Stimulated activated CD8-positive, alpha-beta memory T cell treated with anti-CD3 and anti-CD28 coated beads, Interleukin-4, amount 100 ng/mL, for 24 hours (primary cell): ENCODE data around the gene APP.
"Not testable (repeated sequence)": the region's sequence is repeated elsewhere in the genome, so short reads cannot be mapped to it uniquely, and the experiment has no call there.

Source experiments
- DNase-seq: peaks from one replicate; pipeline ENCODE4 v3.0.0-alpha.2; 2020; ENCODE audit warnings: low read depth

The APP gene

GRCh38 chr21:26060335-26061115, 110.0 kb downstream of the APP start:
- no peak for DNase-seq

GRCh38 chr21:26057477-26058170, 112.9 kb downstream of the APP start:
- no peak for DNase-seq

GRCh38 chr21:26055841-26056264, 114.7 kb downstream of the APP start:
- no peak for DNase-seq

DNA sequence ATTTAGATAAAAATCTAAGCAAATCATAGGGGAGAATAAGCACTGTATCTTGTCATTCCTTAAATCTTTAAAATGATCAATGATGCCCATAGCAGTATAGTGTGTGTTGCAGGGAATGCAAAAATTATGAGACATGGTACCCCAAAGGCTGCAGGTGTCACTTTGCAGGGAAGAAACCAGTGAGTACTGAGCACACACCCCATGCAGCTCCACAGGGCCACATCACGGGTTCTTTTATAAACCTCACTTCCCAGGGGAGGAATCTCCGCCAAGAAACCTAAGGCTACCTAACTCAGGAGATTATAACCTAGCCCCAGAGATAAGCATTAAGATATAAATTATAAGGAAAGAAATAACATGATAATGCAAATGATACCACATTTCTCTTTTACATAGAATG, 115.6 kb downstream of the APP start:
- DNase-seq = no peak

GRCh38 chr21:26052057-26052456, 118.5 kb downstream of the APP start:
- DNase-seq = no peak

DNA sequence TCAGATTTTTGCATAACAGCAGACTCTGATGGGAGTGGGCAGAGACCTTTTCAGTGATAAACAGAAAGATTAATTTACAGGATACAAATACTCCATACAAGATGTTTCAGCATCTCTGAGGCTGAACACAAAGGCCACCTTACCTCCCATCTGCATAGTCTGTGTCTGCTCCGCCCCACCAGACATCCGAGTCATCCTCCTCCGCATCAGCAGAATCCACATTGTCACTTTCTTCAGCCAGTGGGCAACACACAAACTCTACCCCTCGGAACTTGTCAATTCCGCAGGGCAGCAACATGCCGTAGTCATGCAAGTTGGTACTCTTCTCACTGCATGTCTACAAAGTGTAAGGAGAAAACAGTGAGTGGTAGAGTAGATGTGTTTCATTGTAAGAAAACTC, 119.7 kb downstream of the APP start:
- no peak for DNase-seq

GRCh38 chr21:26049803-26050202, 120.8 kb downstream of the APP start:
- no peak for DNase-seq

DNA sequence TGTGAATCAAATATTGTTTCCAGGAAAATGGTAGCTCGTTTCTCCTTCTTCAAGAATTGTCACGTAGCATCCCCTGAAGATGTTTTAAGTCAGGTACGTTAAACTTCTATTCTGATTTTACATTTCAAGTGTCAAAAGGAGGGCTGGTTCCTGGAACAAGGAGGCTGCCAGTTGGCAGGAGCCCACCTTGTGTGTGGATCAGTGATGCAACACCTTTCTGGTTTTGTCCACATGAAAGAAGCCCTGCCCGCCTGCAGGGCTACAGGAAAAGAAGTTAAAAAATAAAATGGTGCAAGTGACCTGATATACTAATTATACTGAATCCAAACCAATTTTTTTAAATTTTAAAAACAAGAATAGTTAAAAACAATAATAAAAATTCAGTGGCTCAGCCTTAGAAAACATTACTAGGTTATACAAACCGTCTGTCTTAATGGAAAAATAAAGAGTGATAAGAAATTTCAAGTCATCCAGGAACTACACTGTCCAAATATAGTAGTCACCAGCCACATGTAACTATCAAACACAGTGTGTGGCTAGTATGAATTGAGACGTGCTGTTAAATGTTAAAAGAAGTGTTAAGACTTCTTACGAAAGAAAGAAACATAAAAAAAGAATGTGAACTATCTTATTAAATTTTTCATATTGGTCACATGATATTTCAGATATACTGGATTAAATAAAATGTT, 123.1 kb downstream of the APP start:
- DNase-seq = no peak

DNA sequence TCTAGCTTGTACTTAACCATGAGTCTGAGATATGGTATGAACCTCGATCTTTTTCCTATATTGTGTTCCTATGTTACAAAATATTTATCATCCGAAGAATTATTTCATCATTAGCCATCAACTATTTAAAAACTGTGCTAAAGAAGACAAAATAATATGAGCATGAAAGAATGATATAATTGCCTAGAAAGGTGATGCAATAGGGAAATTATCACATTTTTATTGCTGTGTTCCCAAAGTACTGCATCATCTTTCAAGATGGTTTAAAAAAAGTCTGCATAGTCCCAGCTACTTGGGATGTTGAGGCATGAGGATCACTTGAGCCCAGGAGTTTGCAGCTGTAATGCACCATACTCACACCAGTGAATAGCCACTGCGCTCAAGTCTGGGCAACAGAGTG, 126.7 kb downstream of the APP start:
- no peak for DNase-seq

DNA sequence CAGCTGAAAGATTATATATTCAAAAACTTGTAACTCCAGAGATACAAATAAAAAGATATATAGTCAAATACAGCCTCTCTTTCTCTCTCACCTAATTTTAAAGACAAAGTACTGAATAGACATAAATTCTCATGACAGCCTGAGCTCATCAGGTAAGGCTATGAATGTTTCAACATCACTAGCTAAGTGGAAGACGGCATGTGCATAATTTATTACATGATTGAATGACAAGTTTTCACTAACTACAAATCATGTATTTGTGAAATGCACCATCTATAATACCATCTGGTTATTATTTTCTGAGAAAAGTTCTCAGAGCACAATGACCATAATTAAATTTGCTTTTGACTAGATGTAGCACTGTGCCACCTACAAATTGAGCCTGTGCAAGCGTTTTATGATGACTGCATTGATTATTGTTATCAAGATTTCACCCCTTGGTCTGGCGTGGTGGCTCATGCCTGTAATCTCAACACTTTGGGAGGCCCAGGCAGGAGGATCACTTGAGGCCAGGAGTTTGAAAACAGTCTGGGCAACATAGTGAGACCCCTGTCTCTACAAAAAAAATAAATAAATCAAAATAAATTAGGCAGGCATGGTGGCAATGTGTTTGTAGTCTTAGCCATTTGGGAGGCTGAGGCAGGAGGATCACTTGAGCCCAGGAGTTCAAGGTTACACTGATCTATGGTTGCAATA, 128.2 kb downstream of the APP start:
- no peak for DNase-seq

DNA sequence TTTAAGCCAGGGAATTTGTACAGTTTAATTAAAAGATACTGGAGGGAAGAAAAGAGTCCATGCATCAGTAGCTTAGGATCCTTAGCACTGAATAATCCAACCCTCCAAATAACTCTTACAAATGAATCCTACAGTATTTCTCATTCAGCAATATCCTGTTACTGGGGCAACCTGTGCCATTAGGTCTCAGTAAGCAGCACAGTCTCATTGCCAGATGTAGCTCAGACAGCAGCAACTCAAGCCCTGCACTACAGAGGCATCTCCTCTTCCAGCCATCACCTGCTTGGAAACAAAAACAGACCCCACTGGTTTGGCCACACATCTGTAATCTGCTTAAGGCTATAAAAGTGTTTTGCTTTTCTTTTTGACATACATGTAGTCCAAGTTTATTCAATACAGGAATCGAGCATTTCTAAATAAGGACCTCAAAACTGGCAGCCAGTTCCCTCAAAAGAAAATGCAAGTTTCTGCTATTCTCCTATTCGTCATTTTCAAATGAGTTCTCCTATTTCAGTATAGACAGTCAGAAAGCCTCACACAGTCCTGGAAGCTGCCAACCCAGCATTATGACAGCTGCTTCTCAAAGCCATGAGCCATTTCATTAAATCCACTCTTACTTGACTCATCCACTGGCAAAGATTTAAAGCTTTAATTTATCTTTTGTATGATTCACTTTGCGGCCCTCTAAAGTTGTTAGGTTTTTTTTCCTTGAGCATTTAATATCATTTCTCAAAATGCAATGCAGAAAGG, 129.0 kb downstream of the APP start:
- DNase-seq = no peak

DNA sequence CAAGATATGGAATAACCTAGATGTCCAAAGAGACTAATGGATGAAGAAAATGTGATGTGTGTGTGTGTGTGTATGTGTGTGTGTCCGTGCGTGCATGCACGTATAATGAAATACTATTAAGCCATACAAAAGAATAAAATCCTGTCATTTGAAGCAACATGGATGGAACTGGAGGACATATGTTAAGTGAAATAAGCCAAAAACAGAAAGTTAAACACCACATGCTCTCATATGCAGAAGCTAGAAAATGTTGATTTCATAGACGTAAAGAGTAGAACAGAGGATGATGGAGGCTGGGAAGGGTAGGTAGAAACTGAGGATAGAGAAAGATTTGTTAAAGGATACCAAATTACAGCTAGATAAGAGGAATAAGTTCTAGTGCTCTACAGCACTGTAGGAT, 133.7 kb downstream of the APP start:
- DNase-seq = no peak

GRCh38 chr21:26032263-26032662, 138.3 kb downstream of the APP start:
- DNase-seq = no peak

DNA sequence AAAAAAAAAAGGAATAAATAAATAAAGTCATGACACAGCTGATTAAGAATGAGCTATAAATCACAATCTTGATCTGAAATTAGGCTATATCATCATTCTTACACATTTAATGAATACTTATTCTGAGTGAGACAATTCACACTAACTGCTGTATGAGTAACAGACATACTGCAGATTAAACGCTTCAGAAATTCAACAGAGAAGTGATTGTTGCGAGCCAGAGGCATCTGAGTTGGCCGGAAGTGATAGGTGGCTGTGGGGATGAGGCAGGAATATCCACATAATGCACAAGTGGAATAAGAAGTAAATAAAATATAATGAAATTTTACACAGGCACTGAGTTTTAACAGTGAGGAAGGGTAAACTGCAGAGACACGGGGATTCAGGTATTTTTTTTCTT, 142.4 kb downstream of the APP start:
- no peak for DNase-seq

- DNase-seq = no peak
Observed at GRCh38 chr21:26027696-26028095, 142.9 kb downstream of the APP start.

DNA sequence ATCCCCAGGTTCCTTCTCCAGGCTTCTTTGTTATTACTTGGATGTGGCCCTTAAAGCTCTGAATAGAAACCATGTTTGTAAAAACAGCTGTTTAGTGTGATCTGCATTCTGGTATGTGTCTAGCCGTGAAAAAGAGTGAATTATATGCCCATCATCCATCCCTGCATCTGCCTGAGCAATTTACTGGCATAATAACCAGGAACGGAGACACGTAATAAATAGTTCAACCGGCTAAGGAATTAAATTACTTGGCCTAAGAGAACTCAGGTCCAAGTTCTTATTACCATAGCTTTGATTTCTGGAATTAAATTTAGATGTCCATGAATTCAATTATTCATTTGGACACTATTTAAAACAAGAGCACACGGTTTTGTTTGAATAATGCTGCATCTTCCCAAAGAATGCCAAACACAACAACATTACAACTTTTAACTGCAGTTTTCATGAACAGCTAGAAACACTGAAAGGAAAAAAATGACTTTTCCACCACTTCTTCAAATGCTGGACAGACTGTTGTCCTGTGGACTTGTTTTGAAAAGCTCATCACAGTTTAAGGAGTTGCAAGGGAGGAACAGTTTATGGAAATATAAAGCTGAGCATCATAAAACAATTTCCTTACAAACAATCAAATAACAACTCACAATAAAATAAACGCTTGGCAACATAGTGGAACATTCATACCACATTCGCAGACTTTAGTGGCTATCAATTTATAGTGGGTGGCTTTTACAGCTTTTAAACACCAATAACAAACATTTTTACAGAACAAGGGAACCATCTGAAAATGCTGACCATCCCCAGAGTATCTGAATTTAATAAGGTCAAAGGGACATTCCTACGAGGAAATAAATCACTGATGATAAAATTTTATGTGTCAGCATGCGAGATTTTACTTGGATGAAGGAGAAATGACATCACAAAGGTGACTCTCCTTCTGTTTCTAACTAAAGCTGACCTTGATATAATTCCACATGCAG, 144.7 kb downstream of the APP start:
- DNase-seq = no peak

DNA sequence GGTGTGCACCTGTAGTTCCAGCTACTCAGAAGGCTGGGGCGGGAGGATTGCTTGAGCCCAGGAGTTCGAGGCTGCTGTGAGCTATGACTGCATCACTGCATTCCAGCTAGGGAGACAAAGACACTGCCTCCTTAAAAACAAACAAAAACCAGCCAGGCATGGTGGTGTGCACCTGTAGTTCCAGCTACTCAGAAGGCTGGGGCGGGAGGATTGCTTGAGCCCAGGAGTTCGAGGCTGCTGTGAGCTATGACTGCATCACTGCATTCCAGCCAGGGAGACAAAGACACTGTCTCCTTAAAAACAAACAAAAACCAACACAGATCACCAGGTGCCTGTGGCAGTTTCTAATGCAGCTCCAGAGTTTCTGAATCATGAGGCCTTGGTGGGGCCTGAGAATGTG, 147.2 kb downstream of the APP start:
- not testable (repeated sequence) for DNase-seq

DNA sequence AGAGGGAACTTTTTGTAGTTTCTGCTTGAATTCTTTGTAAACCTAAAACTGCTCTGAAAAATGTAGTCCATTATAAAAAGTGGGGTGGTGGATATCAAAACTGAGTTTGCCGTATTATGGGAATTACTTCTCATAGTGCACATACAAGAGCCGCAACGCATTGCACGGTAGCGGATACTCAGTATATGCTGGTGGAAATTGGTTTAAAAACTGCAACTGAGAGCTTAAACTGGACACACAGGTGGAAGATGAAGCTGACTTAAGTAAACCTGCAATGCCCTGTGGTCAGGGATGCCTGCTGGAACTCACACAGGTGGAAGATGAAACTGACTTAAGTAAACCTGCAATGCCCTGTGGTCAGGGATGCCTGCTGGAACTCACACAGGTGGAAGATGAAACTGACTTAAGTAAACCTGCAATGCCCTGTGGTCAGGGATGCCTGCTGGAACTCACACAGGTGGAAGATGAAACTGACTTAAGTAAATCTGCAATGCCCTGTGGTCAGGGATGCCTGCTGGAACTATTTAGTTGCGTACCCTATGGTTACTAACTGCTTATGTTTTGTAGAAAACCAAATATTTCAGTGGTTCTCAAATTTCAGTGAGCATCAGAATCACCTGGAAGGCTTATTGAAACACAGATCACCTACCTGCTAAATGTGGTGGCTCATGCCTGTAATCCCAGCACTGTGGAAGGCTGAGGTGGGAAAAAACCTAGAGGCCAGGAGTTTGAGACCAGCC, 147.8 kb downstream of the APP start:
- DNase-seq = not testable (repeated sequence)

GRCh38 chr21:26020510-26020909, 150.1 kb downstream of the APP start:
- no peak for DNase-seq

GRCh38 chr21:26020081-26020480, 150.5 kb downstream of the APP start:
- no peak for DNase-seq
